HG02763 (cell line): ENCODE results near the gene ZNF783.
"Not testable (repeated sequence)": the region's sequence is repeated elsewhere in the genome, so short reads cannot be mapped to it uniquely, and the experiment has no call there.

Experiments
- ATAC-seq: cut with Tn5 transposase; IDR thresholded peaks from one replicate; pipeline ENCODE4 v1.9.1; 2021; ENCODE audit warnings: mild to moderate bottlenecking, moderate library complexity; ENCODE audit not compliant: unreplicated experiment

Gene ZNF783

DNA sequence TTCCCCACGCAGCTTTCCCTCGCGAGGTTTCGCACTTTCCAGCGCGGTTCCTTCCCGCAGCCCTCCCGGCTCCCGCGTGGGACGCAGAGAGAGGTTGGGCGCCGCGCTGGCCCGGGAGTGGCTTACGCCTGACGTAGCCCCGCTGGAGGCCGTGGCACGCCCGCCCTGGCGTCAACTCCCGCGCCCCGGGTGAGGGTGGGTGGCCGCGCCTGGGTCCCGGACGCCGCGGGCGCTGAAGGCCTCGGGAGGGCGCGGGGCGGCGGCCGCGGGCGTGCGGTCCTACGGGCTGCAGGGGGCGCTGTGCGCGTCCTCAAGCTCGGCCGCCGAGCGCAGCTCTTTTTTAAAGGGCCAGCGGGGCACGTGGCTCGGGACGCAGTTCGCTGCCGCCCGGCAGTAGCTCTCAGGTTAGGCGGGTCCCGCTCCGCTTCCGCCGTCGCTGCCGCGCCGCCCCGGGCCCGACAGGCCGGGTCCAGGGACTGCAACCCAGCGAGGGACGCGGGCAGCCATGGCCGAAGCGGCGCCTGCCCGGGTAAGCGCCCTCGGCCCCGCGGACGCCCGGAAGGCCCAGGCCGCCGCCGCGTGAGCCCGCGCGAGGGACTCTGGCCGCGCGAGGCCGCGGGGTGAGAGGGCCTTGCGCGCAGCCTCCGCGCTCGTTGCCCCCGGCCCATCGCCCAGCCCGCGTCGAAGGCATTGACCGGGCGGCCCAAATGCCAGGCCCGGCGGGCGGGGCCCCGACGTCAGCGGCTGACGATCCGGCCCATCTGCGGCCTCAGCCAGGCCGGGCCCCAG is at the start of gene ZNF783:
ZNF783 (plus strand) TSS at position 368 of the 789 bp plus-strand sequence; CDS start at position 506, 138 bp downstream.
- peak; percentile 88 for ATAC-seq

- ATAC-seq = no peak
Measured at GRCh38 chr7:149214020-149214720, 47.8 kb upstream of the ZNF783 start.

DNA sequence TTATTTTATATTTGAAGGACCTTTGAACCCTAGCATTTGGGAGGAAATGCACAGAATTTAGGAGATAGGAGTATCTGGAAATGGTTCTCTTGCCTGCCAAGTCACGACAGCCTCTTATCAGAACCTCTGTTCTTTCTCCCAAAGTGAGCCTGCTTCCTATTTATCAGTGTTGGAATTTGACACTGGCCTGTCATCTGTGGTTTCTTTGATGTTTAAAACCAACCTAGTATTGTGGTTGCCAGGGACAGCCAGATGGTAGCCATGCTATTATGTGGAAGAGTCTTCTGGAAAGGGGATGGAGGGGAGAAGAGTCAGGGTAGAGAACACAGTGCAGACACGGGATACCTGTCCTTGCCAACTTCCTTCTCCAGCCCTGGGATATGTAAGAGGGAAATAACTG is 45.6 kb upstream of the ZNF783 start:
- ATAC-seq = no peak

GRCh38 chr7:149217570-149217969 is 44.4 kb upstream of the ZNF783 start:
- no peak for ATAC-seq

DNA sequence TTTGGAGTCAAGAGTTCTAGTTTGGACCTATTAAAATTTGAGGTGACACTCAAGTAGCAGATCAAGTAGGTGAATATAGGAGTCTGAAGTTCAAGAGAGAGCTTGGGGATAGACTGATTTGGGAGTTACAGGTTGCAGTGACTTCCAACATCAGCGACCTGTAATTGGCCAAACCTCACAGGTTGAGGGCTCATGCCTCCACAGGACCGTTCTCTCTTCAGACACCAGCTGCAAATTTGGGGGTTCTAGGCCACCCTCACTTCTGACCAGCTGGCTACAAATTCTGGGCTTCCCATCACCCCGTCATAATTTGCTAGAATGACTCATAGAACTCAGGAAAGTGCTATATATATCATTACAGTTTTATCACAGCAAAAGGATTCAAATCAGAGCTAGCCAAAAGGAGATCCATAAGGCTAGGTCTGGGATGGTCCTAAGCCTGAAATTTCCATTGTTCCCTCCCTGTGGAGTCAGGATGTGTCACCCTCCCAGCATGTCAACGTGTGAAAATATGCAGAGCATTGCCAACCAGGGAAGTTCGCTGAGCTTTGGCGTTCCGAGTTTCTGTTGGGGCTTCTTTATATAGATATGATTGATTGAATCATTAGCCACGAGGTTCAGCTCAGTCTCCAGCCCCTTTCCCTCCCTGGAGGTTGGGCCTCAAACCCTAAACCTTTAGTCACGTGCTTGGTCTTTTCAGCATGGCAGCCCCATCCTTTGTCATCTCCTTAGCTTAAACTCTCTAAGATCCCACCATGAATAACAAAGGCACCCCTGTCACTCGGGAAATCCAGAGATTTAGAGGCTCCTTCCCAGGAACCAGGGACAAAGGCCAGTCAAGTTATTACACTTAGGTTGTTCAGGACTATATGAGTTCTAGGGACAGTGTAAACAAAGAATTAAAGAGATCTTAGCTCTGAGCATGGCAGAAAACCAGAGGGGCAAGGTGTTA is 43.3 kb upstream of the ZNF783 start:
- ATAC-seq = no peak

DNA sequence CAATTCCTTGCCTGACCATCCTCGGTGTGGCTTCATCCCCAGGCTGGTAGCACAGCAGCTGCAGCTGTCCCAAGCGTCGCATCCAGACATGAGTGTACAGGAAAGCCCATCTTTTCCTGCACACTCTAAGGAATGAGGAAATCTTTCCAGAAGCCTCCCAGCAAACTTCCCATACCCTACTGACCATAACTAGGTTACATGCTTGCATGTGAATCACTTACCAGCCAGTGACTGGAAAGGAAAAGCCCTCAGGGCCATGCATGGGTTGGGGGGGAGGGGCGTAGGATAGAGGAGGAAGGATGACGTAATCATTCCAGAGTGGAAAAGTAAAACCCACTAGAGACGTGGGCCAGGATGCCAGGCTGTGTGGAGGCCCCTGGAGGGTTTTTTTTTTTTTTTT is 41.5 kb upstream of the ZNF783 start:
- no peak for ATAC-seq

GRCh38 chr7:149223176-149223575 is 38.8 kb upstream of the ZNF783 start:
- no peak for ATAC-seq

- no peak for ATAC-seq
Measured at GRCh38 chr7:149223761-149224160, 38.2 kb upstream of the ZNF783 start.

DNA sequence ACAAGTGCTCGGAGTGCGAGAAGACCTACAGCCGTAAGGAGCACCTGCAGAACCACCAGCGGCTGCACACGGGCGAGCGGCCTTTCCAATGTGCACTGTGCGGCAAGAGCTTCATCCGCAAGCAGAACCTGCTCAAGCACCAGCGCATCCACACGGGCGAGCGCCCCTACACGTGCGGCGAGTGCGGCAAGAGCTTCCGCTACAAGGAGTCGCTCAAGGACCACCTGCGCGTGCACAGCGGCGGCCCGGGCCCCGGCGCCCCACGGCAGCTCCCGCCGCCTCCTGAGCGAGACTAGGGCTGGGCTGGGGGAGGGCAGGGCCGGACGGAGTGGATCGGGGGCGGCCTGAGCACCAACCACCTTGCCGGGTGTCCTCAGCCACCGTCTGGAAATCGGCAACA is 37.6 kb upstream of the ZNF783 start:
- no peak for ATAC-seq

DNA sequence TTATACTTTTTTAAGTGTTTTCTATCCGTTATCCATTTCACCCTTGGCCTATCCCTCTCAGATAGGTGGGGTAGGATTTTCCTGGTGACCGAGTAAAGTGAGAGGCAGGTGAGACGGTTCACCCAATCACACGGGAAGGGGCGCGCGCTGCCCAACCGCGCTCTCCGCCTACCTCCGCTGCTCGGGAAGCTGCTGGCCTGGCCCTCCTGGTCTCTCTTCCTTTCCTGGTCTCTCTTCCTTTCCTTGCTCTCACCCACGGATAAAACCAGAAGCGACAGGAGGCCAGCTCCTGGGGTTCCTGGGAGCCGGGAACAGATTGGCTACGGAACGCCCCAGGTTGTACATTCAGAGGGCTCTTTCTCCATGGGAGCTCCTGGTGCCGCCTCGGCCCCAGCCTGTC is 36.9 kb upstream of the ZNF783 start:
- ATAC-seq = no peak

GRCh38 chr7:149225656-149226055 is 36.3 kb upstream of the ZNF783 start:
- no peak for ATAC-seq

GRCh38 chr7:149226366-149226765 is 35.6 kb upstream of the ZNF783 start:
- not testable (repeated sequence) for ATAC-seq

GRCh38 chr7:149226840-149227494 is 35.0 kb upstream of the ZNF783 start:
- ATAC-seq = no peak

GRCh38 chr7:149228831-149229471 is 33.0 kb upstream of the ZNF783 start:
- no peak for ATAC-seq

- no peak for ATAC-seq
Measured at GRCh38 chr7:149229526-149229925, 32.5 kb upstream of the ZNF783 start.

DNA sequence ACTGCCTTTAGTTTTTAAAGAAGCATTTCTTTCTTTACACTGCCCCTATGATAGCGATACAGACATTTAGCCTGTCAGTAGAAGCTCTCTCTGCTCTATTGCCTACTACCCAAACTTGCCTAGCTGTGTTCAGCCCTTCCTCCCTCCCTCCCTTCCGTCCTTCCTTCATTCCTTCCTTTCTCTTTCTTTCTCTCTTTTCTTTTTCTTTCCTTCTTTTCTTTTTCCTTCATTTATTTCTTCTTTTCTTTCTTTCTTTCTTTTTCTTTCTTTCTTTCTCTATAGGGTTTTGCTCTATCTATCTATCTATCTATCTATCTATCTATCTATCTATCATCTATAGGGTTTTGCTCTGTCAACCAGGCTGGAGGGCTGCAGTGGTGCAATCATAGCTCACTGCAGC is 29.6 kb upstream of the ZNF783 start:
- no peak for ATAC-seq

DNA sequence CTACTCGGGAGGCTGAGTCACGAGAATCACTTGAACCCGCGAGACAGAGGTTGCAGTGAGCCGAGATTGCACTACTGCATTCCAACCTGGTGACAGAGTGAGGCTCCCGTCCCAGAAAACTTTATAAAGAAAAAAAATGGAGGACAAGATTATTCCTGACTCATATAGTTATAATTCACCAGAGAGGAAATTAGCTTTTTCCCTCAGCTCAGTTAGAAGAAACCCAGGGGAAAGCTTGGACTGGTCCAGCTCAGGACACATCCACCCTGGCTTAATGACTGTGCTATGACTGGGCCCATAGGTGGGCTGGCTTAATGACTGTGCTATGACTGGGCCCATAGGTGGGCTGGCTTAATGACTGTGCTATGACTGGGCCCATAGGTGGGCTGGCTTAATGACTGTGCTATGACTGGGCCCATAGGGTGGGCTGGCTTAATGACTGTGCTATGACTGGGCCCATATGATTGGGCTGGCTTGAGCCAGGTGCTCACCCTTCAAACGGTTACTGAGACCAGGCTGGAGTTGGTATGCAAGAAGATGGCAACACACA is 28.3 kb upstream of the ZNF783 start:
- ATAC-seq = not testable (repeated sequence)

DNA sequence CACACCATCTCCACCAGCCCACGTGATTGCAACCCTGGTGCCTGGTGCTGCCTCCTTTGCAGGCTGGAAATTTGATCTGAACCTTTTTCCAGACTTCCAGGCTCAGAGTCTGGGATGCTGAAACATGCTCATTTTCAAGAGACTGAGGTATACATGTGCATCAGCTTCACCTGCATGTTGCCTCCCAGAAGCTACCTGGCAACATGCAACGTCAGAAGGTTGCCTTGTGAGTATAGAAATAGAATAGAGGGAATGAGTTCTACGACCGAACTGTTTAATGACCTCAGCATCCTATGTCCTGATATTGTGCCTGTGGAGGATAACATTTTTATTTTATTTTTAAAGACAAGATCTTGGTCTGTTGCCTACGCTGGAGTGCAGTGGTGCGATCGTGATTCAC is 24.5 kb upstream of the ZNF783 start:
- ATAC-seq = no peak

GRCh38 chr7:149238051-149238450 is 23.9 kb upstream of the ZNF783 start:
- ATAC-seq = no peak
